GM12801 (cell line): ENCODE data around the gene DIAPH3.

ENCODE experiments used
- TF ChIP-seq, protein P1 (sequence below): IDR thresholded peaks from one replicate; pipeline ENCODE4 v1.5.1; 2011; ENCODE audit warnings: control low read depth; ENCODE audit not compliant: insufficient read length; ENCODE audit errors: extremely low read depth

Gene DIAPH3

DNA sequence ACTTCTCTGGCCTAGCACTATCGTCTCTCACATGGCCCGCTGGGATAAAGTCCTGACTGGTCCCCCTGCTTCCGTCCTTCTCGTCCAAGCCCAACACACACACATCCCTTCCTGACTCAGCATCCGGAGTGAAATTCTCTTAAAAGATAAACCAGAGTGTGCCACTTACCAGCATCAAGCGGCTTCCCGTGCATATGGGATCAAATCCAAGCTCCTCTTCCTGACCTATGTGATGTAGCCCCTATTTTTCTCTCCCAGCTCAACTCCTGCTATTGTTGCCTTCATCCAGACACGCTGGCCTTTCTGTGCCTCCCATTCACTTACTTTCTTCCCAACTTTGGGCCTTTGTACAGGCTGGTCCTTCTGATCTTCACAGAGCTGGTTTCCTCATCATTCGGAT lies 530.4 kb downstream of the DIAPH3 start:
- TF ChIP-seq, protein P1, sequence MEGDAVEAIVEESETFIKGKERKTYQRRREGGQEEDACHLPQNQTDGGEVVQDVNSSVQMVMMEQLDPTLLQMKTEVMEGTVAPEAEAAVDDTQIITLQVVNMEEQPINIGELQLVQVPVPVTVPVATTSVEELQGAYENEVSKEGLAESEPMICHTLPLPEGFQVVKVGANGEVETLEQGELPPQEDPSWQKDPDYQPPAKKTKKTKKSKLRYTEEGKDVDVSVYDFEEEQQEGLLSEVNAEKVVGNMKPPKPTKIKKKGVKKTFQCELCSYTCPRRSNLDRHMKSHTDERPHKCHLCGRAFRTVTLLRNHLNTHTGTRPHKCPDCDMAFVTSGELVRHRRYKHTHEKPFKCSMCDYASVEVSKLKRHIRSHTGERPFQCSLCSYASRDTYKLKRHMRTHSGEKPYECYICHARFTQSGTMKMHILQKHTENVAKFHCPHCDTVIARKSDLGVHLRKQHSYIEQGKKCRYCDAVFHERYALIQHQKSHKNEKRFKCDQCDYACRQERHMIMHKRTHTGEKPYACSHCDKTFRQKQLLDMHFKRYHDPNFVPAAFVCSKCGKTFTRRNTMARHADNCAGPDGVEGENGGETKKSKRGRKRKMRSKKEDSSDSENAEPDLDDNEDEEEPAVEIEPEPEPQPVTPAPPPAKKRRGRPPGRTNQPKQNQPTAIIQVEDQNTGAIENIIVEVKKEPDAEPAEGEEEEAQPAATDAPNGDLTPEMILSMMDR, result no peak

DNA sequence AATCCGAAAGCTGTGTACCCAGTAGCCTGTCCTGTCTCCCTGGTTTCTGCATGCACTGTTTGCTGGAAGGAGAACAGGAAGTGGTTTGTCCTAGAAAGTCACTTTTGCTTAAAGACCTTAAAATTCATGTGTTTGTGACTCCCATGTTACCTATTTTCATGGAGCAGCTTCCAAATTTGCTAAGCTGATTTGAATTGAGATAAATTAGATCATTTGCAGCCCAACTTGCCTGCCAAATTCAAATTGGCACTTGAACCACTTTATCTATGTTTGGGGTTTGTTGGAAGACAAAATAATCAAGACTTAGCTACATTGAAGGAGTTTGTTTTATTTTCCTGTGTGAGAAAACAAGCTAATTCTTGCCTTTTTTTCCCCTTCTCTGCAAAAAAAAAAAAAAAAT lies 532.5 kb downstream of the DIAPH3 start:
- TF ChIP-seq, protein P1, result no peak

DNA sequence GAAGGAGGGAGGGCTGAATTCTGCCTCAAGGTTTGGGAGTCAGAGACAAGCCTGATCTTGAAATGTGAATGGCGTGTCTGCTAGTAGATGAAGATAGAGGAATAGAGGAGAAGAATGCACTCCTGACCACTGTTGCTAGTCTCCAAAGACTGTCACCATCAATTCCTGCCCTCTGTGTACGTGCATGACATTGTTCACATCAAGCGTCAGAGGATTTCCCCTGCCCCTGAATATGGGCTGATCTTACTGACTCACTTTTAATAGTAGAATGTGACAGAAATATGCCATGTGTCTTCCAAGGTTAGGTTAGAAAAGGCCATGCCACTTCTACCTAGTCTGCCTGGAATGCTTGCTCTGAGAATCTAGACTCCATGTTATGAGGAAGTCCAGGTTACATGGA lies 538.6 kb downstream of the DIAPH3 start:
- TF ChIP-seq, protein P1, result no peak

DNA sequence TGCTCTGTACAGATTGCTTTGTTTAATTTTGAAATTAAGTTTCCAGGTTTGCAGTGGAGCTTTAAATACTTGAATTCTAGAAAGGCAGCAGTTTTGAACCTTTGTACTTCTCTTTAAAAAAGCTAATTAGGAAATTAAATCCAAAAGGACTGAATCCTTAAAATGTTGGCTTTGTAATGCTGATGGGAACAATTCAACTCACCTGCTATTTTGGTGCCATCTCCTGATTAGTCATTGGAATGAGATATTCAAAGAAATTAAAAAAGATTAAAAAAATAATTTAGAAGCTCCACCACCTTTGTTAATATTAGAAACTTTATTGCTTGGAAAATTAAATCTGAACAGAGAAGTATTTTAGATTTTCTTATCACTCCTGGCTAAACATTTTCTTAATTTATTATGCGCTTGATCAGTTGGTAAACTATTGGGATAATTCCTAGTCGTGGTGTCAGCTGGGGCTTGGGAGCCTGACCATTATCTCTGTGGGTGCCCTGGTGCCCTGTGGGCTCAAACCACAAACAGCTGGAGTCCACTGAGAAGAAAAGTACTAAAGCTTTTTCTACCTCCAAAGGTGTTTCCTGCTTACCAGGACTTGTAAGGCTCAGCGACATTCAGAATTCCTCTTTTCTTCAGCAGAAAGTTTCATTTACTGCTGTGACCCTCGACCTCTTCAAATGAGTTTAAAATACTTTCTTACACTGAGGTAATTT lies 540.4 kb downstream of the DIAPH3 start:
- TF ChIP-seq, protein P1, result no peak

DNA sequence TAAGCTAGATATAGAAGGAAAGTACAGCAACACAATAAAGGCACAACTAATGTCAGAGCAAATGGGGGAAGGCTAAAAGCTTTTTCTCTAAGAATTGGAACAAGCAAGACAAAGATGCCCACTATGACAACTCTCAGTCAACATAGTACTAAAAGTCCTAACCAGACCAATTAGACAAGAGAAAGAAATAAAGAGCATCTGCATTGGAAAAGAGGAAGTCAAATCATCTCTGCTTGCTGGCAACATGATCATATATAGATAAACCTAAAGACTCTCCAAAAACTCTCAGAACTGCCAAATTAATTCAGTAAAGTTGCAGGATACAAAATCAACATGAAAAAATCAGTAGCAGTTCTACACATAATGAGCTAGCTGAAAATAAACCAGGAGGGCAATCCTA lies 542.0 kb downstream of the DIAPH3 start:
- TF ChIP-seq, protein P1, result no peak
